Cardiac muscle cell (in vitro differentiated cells and primary cell): ENCODE results near the gene AKR1E2. TPM values are rescaled to one million over a fixed set of nuclear protein-coding genes. Genes with fewer than 3 reads are reported as not detected.

Experiments
- DNase-seq, 2 donors: peaks; one replicate each; pipeline versions ENCODE4 v3.0.0 to v3.0.0-alpha.2; 2010 to 2017; ENCODE audit warnings: low read depth in 1 of 2, low spot score in 1 of 2
- H3K27ac ChIP-seq: fragments of 200-600 bp; sonication (generic); 2 replicates; pipeline ENCODE4 v1.5.1; 2016
- H3K27me3 ChIP-seq: fragments of 200-600 bp; sonication (generic); 2 replicates; pipeline ENCODE4 v1.6.0; 2016; ENCODE audit warnings: control low read depth
- H3K36me3 ChIP-seq: fragments of 200-600 bp; sonication (generic); 2 replicates; pipeline ENCODE4 v1.5.1; 2016; ENCODE audit warnings: control low read depth
- H3K4me1 ChIP-seq: fragments of 200-600 bp; sonication (generic); 2 replicates; pipeline ENCODE4 v1.8.1; 2017; ENCODE audit warnings: low read depth, mild to moderate bottlenecking, mixed run types
- H3K4me3 ChIP-seq: fragments of 200-600 bp; sonication (generic); 2 replicates; pipeline ENCODE4 v1.5.1; 2016; ENCODE audit warnings: mild to moderate bottlenecking
- H3K9me3 ChIP-seq: fragments of 200-600 bp; sonication (generic); 2 replicates; pipeline ENCODE4 v1.5.1; 2017; ENCODE audit warnings: low read depth, mild to moderate bottlenecking, control low read depth
- CTCF ChIP-seq: IDR thresholded peaks from 2 replicates; pipeline ENCODE4 v1.5.1; 2012; ENCODE audit warnings: low read depth, mild to moderate bottlenecking, low read length
- polyA plus RNA-seq: library from polyadenylated mRNA; unstranded; fragments of >200 nt; fragmentation: Nextera tagmentation; extraction: Ambion mirVana; gene quantifications from 2 replicates; pipeline ENCODE4 v1.2.1, GENCODE V29; 2016
- total RNA-seq: library from RNA; depleted of rRNA; stranded (reverse); fragments of >200 nt; gene quantifications from 2 replicates; pipeline ENCODE4 v1.2.3, GENCODE V29; 2016

AKR1E2 gene
- total and polyA plus RNA-seq, 2 experiments from 2014 or later, result 0.68 to 6.6 TPM

- Histone ChIP-seq H3K4me3 (no peak overlapping the region), H3K4me1 (peaks cover 10% of the 10 kb centered on the region), H3K36me3 (no peaks in the 10 kb centered on the region), H3K27me3 (no peaks in the 10 kb centered on the region), H3K27ac (no peak overlapping the region), H3K9me3 (no peaks in the 10 kb centered on the region)
- no peak for TF ChIP-seq CTCF
- DNase-seq, result peak in 1 of 2 donors; percentile 34
Observed at GRCh38 chr10:4820804-4821401, 5.1 kb upstream of the AKR1E2 start.

- Histone ChIP-seq H3K4me3 (no peak overlapping the region), H3K36me3 (no peaks in the 10 kb centered on the region), H3K9me3 (no peaks in the 10 kb centered on the region), H3K4me1 (peaks cover 10% of the 10 kb centered on the region), H3K27me3 (no peaks in the 10 kb centered on the region), H3K27ac (no peak overlapping the region)
- peak in 1 of 2 donors; percentile 7 for DNase-seq
- TF ChIP-seq CTCF, result no peak
Observed at GRCh38 chr10:4822208-4822607, 3.8 kb upstream of the AKR1E2 start.

- H3K36me3 ChIP-seq, result no peaks in the 10 kb centered on the region
- H3K9me3 ChIP-seq, result no peaks in the 10 kb centered on the region
- no peaks in the 10 kb centered on the region for H3K27me3 ChIP-seq
- no peak for TF ChIP-seq CTCF
- no peak overlapping the region for H3K27ac ChIP-seq
- H3K4me3 ChIP-seq, result no peak overlapping the region
- peaks cover 10% of the 10 kb centered on the region for H3K4me1 ChIP-seq
- no peak for DNase-seq
Observed at GRCh38 chr10:4824791-4825310, 1.2 kb upstream of the AKR1E2 start.

- Histone ChIP-seq H3K4me1 (peaks cover 10% of the 10 kb centered on the region), H3K4me3 (no peak overlapping the region), H3K27me3 (no peaks in the 10 kb centered on the region), H3K27ac (no peak overlapping the region), H3K36me3 (no peaks in the 10 kb centered on the region), H3K9me3 (no peaks in the 10 kb centered on the region)
- no peak for TF ChIP-seq CTCF
- no peak for DNase-seq
Observed at GRCh38 chr10:4825456-4825867, 545 bp upstream of the AKR1E2 start.

- no peaks in the 10 kb centered on the region for H3K9me3 ChIP-seq
- no peak for TF ChIP-seq CTCF
- peaks cover 4% of the 10 kb centered on the region for H3K4me1 ChIP-seq
- H3K36me3 ChIP-seq, result no peaks in the 10 kb centered on the region
- no peaks in the 10 kb centered on the region for H3K27me3 ChIP-seq
- no peak for DNase-seq
- H3K4me3 ChIP-seq, result peak overlapping the region; percentile 38
- no peak overlapping the region for H3K27ac ChIP-seq
Observed at GRCh38 chr10:4826792-4827324, 851 bp downstream of the AKR1E2 start.
